ENCODE measurements around the gene LAMA3.

DNA sequence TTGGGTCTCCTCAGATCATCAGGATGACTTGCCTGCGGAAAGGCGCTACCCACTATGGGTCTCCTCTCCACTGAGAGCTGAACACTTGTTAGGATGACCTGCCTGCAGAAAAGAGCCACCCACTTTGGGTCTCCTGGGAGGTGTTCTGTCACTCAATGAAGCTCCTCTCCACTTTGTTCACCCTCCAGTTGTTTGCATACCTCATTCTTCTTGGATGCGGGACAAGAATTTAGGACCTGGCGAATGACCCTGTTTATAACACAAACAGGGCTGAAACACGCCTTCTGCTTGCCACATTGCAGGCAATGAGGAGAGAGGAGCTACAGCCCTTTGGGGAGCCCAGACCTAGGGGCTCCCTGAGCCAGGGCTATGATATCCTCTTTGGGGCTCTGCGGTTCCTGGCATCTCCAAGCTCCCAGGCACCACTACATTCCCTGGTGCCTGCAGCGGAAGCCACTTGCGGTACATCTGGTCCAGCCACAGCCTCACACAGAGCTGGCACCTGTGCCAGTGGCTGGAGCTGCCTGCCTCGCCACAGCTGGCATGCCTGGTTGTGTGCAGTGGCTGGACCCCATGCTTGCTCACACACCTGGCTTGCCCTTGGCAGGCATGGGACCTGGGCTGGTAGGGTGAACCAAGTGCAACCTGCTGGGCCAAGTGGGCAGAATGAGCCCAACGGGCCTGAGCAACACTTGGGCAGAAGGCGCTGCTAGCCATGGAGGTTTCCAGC lies 47.2 kb upstream of the LAMA3 start:
- TF ChIP-seq, protein P1, sequence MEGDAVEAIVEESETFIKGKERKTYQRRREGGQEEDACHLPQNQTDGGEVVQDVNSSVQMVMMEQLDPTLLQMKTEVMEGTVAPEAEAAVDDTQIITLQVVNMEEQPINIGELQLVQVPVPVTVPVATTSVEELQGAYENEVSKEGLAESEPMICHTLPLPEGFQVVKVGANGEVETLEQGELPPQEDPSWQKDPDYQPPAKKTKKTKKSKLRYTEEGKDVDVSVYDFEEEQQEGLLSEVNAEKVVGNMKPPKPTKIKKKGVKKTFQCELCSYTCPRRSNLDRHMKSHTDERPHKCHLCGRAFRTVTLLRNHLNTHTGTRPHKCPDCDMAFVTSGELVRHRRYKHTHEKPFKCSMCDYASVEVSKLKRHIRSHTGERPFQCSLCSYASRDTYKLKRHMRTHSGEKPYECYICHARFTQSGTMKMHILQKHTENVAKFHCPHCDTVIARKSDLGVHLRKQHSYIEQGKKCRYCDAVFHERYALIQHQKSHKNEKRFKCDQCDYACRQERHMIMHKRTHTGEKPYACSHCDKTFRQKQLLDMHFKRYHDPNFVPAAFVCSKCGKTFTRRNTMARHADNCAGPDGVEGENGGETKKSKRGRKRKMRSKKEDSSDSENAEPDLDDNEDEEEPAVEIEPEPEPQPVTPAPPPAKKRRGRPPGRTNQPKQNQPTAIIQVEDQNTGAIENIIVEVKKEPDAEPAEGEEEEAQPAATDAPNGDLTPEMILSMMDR (IDR thresholded peaks at IDR 0.05): no peak
- no peak for TF ChIP-seq POLR2A (IDR thresholded peaks at IDR 0.05)

Measured in tibial nerve (tissue), 3 donors.